Parathyroid adenoma (tissue), 2 donors: ENCODE data around the gene SERPINA1.

Experiments
- H2AFZ ChIP-seq: fragments of 300-600 bp; sonication (generic); one replicate; pipeline ENCODE4 v1.7.0; 2017; ENCODE audit warnings: antibody characterized with exemption, mild to moderate bottlenecking
- H3K27ac ChIP-seq: fragments of 300-600 bp; sonication (generic); one replicate; pipeline ENCODE4 v1.7.0; 2017
- H3K27me3 ChIP-seq: fragments of 300-600 bp; sonication (generic); one replicate; pipeline ENCODE4 v1.7.0; 2017; ENCODE audit warnings: low read length; ENCODE audit not compliant: control insufficient read depth, insufficient read depth
- H3K36me3 ChIP-seq: fragments of 300-600 bp; sonication (generic); one replicate; pipeline ENCODE4 v1.7.0; 2017; ENCODE audit warnings: low read length; ENCODE audit not compliant: control insufficient read depth, insufficient read depth
- H3K4me1 ChIP-seq: fragments of 300-600 bp; sonication (generic); one replicate; pipeline ENCODE4 v1.7.0; 2017; ENCODE audit warnings: control low read depth
- H3K4me2 ChIP-seq: fragments of 300-600 bp; sonication (generic); one replicate; pipeline ENCODE4 v1.7.0; 2017; ENCODE audit warnings: low read length
- H3K4me3 ChIP-seq: fragments of 300-600 bp; sonication (generic); one replicate; pipeline ENCODE4 v1.7.0; 2017; ENCODE audit warnings: low read depth, low read length
- H3K79me2 ChIP-seq: fragments of 300-600 bp; sonication (generic); one replicate; pipeline ENCODE4 v1.7.0; 2017; ENCODE audit warnings: control low read depth
- H3K9ac ChIP-seq: fragments of 300-600 bp; sonication (generic); one replicate; pipeline ENCODE4 v1.7.0; 2017; ENCODE audit warnings: mild to moderate bottlenecking
- H3K9me3 ChIP-seq: fragments of 300-600 bp; sonication (generic); one replicate; pipeline ENCODE4 v1.7.0; 2017; ENCODE audit warnings: low read length; ENCODE audit not compliant: control insufficient read depth
- TF ChIP-seq, protein P1 (sequence below): fragments of 300-600 bp; sonication (generic); IDR thresholded peaks from one replicate; pipeline ENCODE4 v1.7.0; 2017; ENCODE audit warnings: antibody characterized with exemption, mild to moderate bottlenecking
- donor health status: primary hyperparathyroidism.

Gene SERPINA1

DNA sequence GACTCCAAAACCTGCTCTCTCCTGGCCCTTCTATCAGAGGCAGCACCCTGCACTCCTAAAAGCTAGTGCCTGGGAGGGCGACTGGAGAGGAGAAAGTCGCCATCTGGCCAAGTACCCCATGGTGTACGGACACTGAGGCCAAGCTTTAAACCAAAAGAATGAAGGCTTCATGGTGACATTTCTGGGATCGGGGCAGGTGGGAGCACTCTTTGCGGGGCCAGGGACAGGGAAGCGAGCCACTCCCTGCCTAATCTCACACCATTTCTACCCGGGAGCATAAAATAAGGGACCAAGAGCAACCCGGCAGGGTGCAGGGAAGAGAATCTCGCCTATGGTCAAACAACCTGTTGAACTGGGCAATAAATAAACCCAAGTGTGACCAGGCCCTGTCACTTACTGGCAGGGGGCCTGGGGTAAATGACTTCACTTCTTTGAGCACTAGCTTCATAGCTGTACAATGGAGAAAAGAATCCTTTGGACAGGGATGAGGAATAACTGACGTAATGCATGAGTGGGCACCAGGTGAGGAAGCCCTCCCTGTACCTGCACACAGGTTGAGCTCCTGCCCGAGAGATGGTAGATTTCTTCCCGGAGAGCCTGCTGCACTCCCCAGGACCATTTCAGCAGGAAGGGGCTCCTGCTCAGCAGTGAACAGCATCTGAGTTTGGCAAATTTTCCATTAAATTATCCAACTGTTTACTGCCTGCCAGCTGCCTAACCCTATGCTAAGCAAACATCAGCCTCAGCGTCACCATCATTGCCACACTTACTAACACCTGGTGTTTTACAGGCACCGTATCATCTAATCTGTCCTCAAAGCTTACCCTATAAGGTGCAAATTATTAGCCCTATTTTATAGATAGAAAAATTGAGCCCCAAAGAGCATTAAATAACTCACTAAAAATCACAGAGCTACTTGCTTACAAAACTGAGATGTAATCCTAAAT is 2.0 kb downstream of the SERPINA1 start:
- TF ChIP-seq, protein P1, sequence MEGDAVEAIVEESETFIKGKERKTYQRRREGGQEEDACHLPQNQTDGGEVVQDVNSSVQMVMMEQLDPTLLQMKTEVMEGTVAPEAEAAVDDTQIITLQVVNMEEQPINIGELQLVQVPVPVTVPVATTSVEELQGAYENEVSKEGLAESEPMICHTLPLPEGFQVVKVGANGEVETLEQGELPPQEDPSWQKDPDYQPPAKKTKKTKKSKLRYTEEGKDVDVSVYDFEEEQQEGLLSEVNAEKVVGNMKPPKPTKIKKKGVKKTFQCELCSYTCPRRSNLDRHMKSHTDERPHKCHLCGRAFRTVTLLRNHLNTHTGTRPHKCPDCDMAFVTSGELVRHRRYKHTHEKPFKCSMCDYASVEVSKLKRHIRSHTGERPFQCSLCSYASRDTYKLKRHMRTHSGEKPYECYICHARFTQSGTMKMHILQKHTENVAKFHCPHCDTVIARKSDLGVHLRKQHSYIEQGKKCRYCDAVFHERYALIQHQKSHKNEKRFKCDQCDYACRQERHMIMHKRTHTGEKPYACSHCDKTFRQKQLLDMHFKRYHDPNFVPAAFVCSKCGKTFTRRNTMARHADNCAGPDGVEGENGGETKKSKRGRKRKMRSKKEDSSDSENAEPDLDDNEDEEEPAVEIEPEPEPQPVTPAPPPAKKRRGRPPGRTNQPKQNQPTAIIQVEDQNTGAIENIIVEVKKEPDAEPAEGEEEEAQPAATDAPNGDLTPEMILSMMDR = no peak
- Histone ChIP-seq H3K27ac (no peak overlapping the region), H3K4me3 (no peak overlapping the region), H3K9ac (no peak overlapping the region), H3K9me3 (no peaks in the 10 kb centered on the region), H3K36me3 (no peaks in the 10 kb centered on the region), H3K4me1 (no peaks in the 10 kb centered on the region), H3K4me2 (no peak overlapping the region), H2AFZ (no peak overlapping the region), H3K79me2 (no peaks in the 10 kb centered on the region), H3K27me3 (no peaks in the 10 kb centered on the region)

DNA sequence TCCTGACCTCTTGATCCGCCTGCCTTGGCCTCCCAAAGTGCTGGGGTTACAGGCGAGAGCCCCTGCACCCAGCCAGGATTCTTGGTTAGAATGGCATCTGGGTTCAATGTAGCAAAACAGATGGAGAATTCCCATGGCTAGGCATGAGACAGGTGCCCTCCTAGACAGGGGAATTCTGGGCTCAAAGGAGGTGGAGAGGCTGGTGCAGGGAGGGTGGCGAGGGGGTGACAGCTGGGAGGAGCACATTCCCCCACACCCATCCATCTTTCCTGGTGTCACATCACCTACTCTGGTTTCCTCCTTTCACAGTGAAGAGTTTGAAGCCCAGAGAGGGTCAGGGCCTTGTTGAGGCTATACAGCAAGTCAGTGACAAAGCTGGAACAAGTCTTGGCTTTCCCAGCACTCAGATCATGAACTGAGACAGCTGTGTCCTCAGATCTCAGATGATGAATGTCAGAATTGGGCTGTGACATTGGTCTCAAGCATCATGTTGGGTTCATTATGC is 2.8 kb downstream of the SERPINA1 start:
- H3K9ac ChIP-seq = no peak overlapping the region
- H3K9me3 ChIP-seq = no peaks in the 10 kb centered on the region
- H2AFZ ChIP-seq = no peak overlapping the region
- no peaks in the 10 kb centered on the region for H3K4me1 ChIP-seq
- no peaks in the 10 kb centered on the region for H3K27me3 ChIP-seq
- no peak overlapping the region for H3K27ac ChIP-seq
- H3K4me3 ChIP-seq = no peak overlapping the region
- TF ChIP-seq, protein P1 = no peak
- H3K36me3 ChIP-seq = no peaks in the 10 kb centered on the region
- no peak overlapping the region for H3K4me2 ChIP-seq
- H3K79me2 ChIP-seq = no peaks in the 10 kb centered on the region

DNA sequence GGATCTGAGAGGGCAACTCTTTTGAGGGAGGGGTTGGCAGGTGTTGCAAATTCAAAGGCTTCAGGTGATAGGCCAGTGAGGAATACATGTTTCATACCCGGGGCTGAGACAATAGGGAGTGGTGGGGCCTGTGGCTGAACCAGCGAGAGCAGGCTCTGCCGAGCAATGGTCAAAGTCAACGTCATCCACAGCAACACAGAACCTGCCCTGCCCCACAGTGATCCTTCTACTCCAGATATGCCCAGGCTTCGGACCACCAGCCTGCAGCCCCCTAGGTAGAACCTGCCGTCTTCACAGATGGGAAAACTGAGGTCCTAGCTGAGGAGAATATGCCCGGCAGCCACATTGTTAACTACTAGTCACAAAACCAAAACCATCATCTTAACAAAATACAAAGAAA is 4.1 kb downstream of the SERPINA1 start:
- Histone ChIP-seq H3K4me2 (no peak overlapping the region), H3K4me3 (no peak overlapping the region), H3K27ac (no peak overlapping the region), H3K79me2 (no peaks in the 10 kb centered on the region), H3K36me3 (no peaks in the 10 kb centered on the region), H2AFZ (no peak overlapping the region), H3K9ac (no peak overlapping the region), H3K4me1 (no peaks in the 10 kb centered on the region), H3K9me3 (no peaks in the 10 kb centered on the region), H3K27me3 (no peaks in the 10 kb centered on the region)
- TF ChIP-seq, protein P1 = no peak

DNA sequence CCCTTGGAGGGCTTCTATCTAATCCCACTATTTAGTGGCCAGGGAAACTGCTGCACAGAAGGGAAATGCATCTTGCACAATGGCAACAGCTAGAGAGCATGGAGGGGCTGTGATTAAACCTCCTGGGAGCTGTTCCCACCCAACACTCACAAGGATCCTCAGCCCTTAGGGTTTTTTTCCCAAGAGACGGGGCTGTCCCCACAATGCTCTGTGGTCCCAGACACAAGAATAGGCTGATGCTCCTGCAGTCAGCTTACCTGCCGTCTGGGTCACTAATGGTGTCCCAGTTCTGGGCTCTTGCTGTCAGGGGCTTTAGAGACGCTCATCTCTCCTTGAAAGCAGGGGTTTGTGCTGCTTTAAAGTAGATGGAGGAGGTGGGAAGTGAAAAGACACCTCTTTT is 4.6 kb downstream of the SERPINA1 start:
- Histone ChIP-seq H3K36me3 (no peaks in the 10 kb centered on the region), H3K4me2 (no peak overlapping the region), H3K9ac (no peak overlapping the region), H2AFZ (no peak overlapping the region), H3K79me2 (no peaks in the 10 kb centered on the region), H3K9me3 (no peaks in the 10 kb centered on the region), H3K27ac (no peak overlapping the region), H3K4me3 (no peak overlapping the region), H3K27me3 (no peaks in the 10 kb centered on the region), H3K4me1 (no peaks in the 10 kb centered on the region)
- TF ChIP-seq, protein P1 = no peak
